Skeletal muscle cell (primary cell): ENCODE measurements around the gene HAPLN1.

ENCODE experiments used
- DNase-seq: peaks from one replicate; pipeline ENCODE4 v3.0.0-alpha.2; 2010; ENCODE audit warnings: low read depth
- H3K4me3 ChIP-seq: 2 replicates; pipeline ENCODE4 v1.5.1; 2011; ENCODE audit warnings: low read depth, mild to moderate bottlenecking, control low read depth, low read length, moderate library complexity

The HAPLN1 gene

GRCh38 chr5:83721953-83722901 is 1.6 kb upstream of the HAPLN1 start:
- no peak for DNase-seq
- H3K4me3 ChIP-seq, result peak overlapping the region; percentile 57

GRCh38 chr5:83718936-83719495 is 1.6 kb downstream of the HAPLN1 start:
- H3K4me3 ChIP-seq, result no peak overlapping the region
- no peak for DNase-seq

- no peak for DNase-seq
Measured at GRCh38 chr5:83718195-83718825, 2.3 kb downstream of the HAPLN1 start.

GRCh38 chr5:83715236-83716065 is 5.2 kb downstream of the HAPLN1 start:
- no peak for DNase-seq
- H3K4me3 ChIP-seq, result no peak overlapping the region

More at GRCh38 chr5:83718195-83718825, 2.3 kb downstream of the HAPLN1 start:
- H3K4me3 ChIP-seq, result no peak overlapping the region

GRCh38 chr5:83714810-83715209 is 5.8 kb downstream of the HAPLN1 start:
- no peak for DNase-seq
- no peak overlapping the region for H3K4me3 ChIP-seq

GRCh38 chr5:83711982-83712601 is 8.6 kb downstream of the HAPLN1 start:
- no peak overlapping the region for H3K4me3 ChIP-seq
- no peak for DNase-seq

GRCh38 chr5:83709973-83710372 is 10.7 kb downstream of the HAPLN1 start:
- no peak overlapping the region for H3K4me3 ChIP-seq
- no peak for DNase-seq

- DNase-seq, result no peak
- no peak overlapping the region for H3K4me3 ChIP-seq
Measured at GRCh38 chr5:83708170-83708569, 12.5 kb downstream of the HAPLN1 start.

- no peak for DNase-seq
- no peak overlapping the region for H3K4me3 ChIP-seq
Measured at GRCh38 chr5:83703059-83703458, 17.6 kb downstream of the HAPLN1 start.

GRCh38 chr5:83701886-83702285 is 18.8 kb downstream of the HAPLN1 start:
- H3K4me3 ChIP-seq, result no peak overlapping the region
- DNase-seq, result no peak

- no peak overlapping the region for H3K4me3 ChIP-seq
- DNase-seq, result no peak
Measured at GRCh38 chr5:83689881-83690280, 30.8 kb downstream of the HAPLN1 start.

- no peak overlapping the region for H3K4me3 ChIP-seq
- DNase-seq, result no peak
Measured at GRCh38 chr5:83688281-83688680, 32.4 kb downstream of the HAPLN1 start.

- H3K4me3 ChIP-seq, result no peak overlapping the region
- no peak for DNase-seq
Measured at GRCh38 chr5:83687124-83687619, 33.5 kb downstream of the HAPLN1 start.

GRCh38 chr5:83686251-83686650 is 34.4 kb downstream of the HAPLN1 start:
- no peak overlapping the region for H3K4me3 ChIP-seq
- no peak for DNase-seq

- no peak overlapping the region for H3K4me3 ChIP-seq
- DNase-seq, result no peak
Measured at GRCh38 chr5:83683836-83684235, 36.8 kb downstream of the HAPLN1 start.

- DNase-seq, result no peak
- no peak overlapping the region for H3K4me3 ChIP-seq
Measured at GRCh38 chr5:83672646-83673045, 48.0 kb downstream of the HAPLN1 start.

GRCh38 chr5:83672158-83672557 is 48.5 kb downstream of the HAPLN1 start:
- no peak for DNase-seq
- H3K4me3 ChIP-seq, result no peak overlapping the region

GRCh38 chr5:83665631-83666030 is 55.0 kb downstream of the HAPLN1 start:
- H3K4me3 ChIP-seq, result no peak overlapping the region
- no peak for DNase-seq

GRCh38 chr5:83662558-83662957 is 58.1 kb downstream of the HAPLN1 start:
- DNase-seq, result no peak
- H3K4me3 ChIP-seq, result no peak overlapping the region
